Stimulated activated CD8-positive, alpha-beta memory T cell treated with anti-CD3 and anti-CD28 coated beads, Interleukin-2, amount 100 ng/mL, for 48 hours (primary cell): ENCODE measurements around the gene MEPCE.
"Not testable (repeated sequence)": the region's sequence is repeated elsewhere in the genome, so short reads cannot be mapped to it uniquely, and the experiment has no call there.

ENCODE experiments used
- DNase-seq, 2 donors: peaks; one replicate each; pipeline ENCODE4 v3.0.0-alpha.2; 2020; ENCODE audit warnings: low read depth in 2 of 2

Gene MEPCE

GRCh38 chr7:100434297-100435144, 4.9 kb downstream of the MEPCE start:
- no peak for DNase-seq

GRCh38 chr7:100435401-100436304, 6.0 kb downstream of the MEPCE start:
- peak in 1 of 2 donors; percentile 29 for DNase-seq

- no peak for DNase-seq
Observed at GRCh38 chr7:100437150-100438100, 7.8 kb downstream of the MEPCE start.

GRCh38 chr7:100438172-100438571, 8.5 kb downstream of the MEPCE start:
- DNase-seq: no peak

- not testable (repeated sequence) for DNase-seq
Observed at GRCh38 chr7:100438731-100439130, 9.1 kb downstream of the MEPCE start.

- not testable (repeated sequence) for DNase-seq
Observed at GRCh38 chr7:100439244-100439643, 9.6 kb downstream of the MEPCE start.

GRCh38 chr7:100441641-100442535, 12.3 kb downstream of the MEPCE start:
- DNase-seq: no peak

- DNase-seq: no peak
Observed at GRCh38 chr7:100443096-100443840, 13.6 kb downstream of the MEPCE start.

- no peak for DNase-seq
Observed at GRCh38 chr7:100444311-100445278, 15.0 kb downstream of the MEPCE start.

GRCh38 chr7:100446040-100446439, 16.4 kb downstream of the MEPCE start:
- DNase-seq: no peak

- DNase-seq: not testable (repeated sequence)
Observed at GRCh38 chr7:100447363-100447762, 17.7 kb downstream of the MEPCE start.

GRCh38 chr7:100449190-100449795, 19.7 kb downstream of the MEPCE start:
- no peak for DNase-seq

- no peak for DNase-seq
Observed at GRCh38 chr7:100452513-100452912, 22.9 kb downstream of the MEPCE start.

- not testable (repeated sequence) for DNase-seq
Observed at GRCh38 chr7:100453854-100454253, 24.2 kb downstream of the MEPCE start.

GRCh38 chr7:100455206-100455605, 25.6 kb downstream of the MEPCE start:
- DNase-seq: no peak

- DNase-seq: no peak
Observed at GRCh38 chr7:100456562-100456961, 26.9 kb downstream of the MEPCE start.

GRCh38 chr7:100457033-100457432, 27.4 kb downstream of the MEPCE start:
- no peak for DNase-seq

GRCh38 chr7:100464210-100464660, 34.6 kb downstream of the MEPCE start, which contains the start of gene SPACDR:
Gene SPACDR, minus strand, starts transcription at chr7:100464260. Its CDS starts 235 bp downstream, at chr7:100464025.
- DNase-seq: no peak
